SK-N-SH treated with all-trans-retinoic acid at 6 μM for 48 hours (cell line): ENCODE results near the gene MAX.

ENCODE experiments used
- ATAC-seq: fragments of 200-7000 bp; cut with Tn5 transposase; 3 replicates; pipeline ENCODE4 v1.9.1; 2020; ENCODE audit warnings: mild to moderate bottlenecking, moderate library complexity
- ARNTL ChIP-seq: fragments of 450-650 bp; formaldehyde crosslinking; IDR thresholded peaks from 2 replicates; pipeline ENCODE4 v1.5.0; 2020; ENCODE audit warnings: low read depth, mild to moderate bottlenecking, moderate library complexity, borderline replicate concordance
- BACH2 ChIP-seq: fragments of 250-450 bp; sonication (Bioruptor Pico); IDR thresholded peaks from 2 replicates; pipeline ENCODE4 v1.9.0; 2021; ENCODE audit warnings: mild to moderate bottlenecking, borderline replicate concordance
- CSDC2 ChIP-seq: fragments of 250-450 bp; sonication (Bioruptor Pico); IDR thresholded peaks from 2 replicates; pipeline ENCODE4 v1.5.0; 2020; ENCODE audit warnings: mild to moderate bottlenecking, moderate library complexity
- CSRNP3 ChIP-seq: fragments of 250-450 bp; sonication (Bioruptor Pico); IDR thresholded peaks from 2 replicates; pipeline ENCODE4 v1.5.1; 2021; ENCODE audit warnings: mild to moderate bottlenecking, moderate library complexity
- ESRRG ChIP-seq: fragments of 250-450 bp; sonication (Bioruptor Pico); IDR thresholded peaks from 2 replicates; pipeline ENCODE4 v1.6.1; 2021; ENCODE audit warnings: mild to moderate bottlenecking
- GLIS3 ChIP-seq: fragments of 250-450 bp; sonication (Bioruptor Pico); IDR thresholded peaks from 2 replicates; pipeline ENCODE4 v1.5.0; 2020; ENCODE audit warnings: mild to moderate bottlenecking, moderate library complexity
- ISL1 ChIP-seq: fragments of 250-450 bp; sonication (Bioruptor Pico); IDR thresholded peaks from 2 replicates; pipeline ENCODE4 v2.1.2; 2022; ENCODE audit warnings: mild to moderate bottlenecking, moderate library complexity
- OSR1 ChIP-seq: fragments of 250-450 bp; sonication (Bioruptor Pico); IDR thresholded peaks from 2 replicates; pipeline ENCODE4 v1.8.0; 2022; ENCODE audit warnings: moderate library complexity, mild to moderate bottlenecking, inconsistent platforms
- POU6F1 ChIP-seq: fragments of 250-450 bp; sonication (Bioruptor Pico); IDR thresholded peaks from 2 replicates; pipeline ENCODE4 v1.8.0; 2021; ENCODE audit warnings: low read depth, mild to moderate bottlenecking, moderate library complexity, borderline replicate concordance
- PPARA ChIP-seq: fragments of 250-450 bp; sonication (Bioruptor Pico); IDR thresholded peaks from 2 replicates; pipeline ENCODE4 v1.5.0; 2020; ENCODE audit warnings: mild to moderate bottlenecking, borderline replicate concordance
- RARB ChIP-seq: fragments of 250-450 bp; sonication (Bioruptor Pico); IDR thresholded peaks from 2 replicates; pipeline ENCODE4 v1.8.0; 2021; ENCODE audit warnings: mild to moderate bottlenecking, moderate library complexity
- SNAI2 ChIP-seq: fragments of 250-450 bp; sonication (Bioruptor Pico); IDR thresholded peaks from 2 replicates; pipeline ENCODE4 v1.5.0; 2020; ENCODE audit warnings: mild to moderate bottlenecking, moderate library complexity
- TCF4 ChIP-seq: fragments of 250-450 bp; sonication (Bioruptor Pico); IDR thresholded peaks from 2 replicates; pipeline ENCODE4 v1.8.0; 2021; ENCODE audit warnings: mild to moderate bottlenecking, moderate library complexity, borderline replicate concordance
- TOX ChIP-seq: fragments of 250-450 bp; sonication (Bioruptor Pico); IDR thresholded peaks from 2 replicates; pipeline ENCODE4 v1.8.0; 2021; ENCODE audit warnings: mild to moderate bottlenecking, moderate library complexity, borderline replicate concordance
- TSHZ2 ChIP-seq: fragments of 250-450 bp; sonication (Bioruptor Pico); IDR thresholded peaks from 2 replicates; pipeline ENCODE4 v1.5.0; 2020; ENCODE audit warnings: mild to moderate bottlenecking, moderate library complexity
- ZC3H10 ChIP-seq: fragments of 250-450 bp; sonication (Bioruptor Pico); IDR thresholded peaks from 2 replicates; pipeline ENCODE4 v1.5.1; 2021; ENCODE audit warnings: mild to moderate bottlenecking, moderate library complexity
- ZFP3 ChIP-seq: fragments of 250-450 bp; sonication (Bioruptor Pico); IDR thresholded peaks from 2 replicates; pipeline ENCODE4 v1.5.0; 2020; ENCODE audit warnings: mild to moderate bottlenecking, moderate library complexity
- ZNF565 ChIP-seq: fragments of 450-650 bp; formaldehyde crosslinking; conservative IDR thresholded peaks from 2 replicates; pipeline ENCODE4 v1.5.0; 2020; ENCODE audit warnings: low read depth, mild to moderate bottlenecking, moderate library complexity
- ZNF70 ChIP-seq: fragments of 450-650 bp; formaldehyde crosslinking; IDR thresholded peaks from 2 replicates; pipeline ENCODE4 v1.5.0; 2020; ENCODE audit warnings: mild to moderate bottlenecking, moderate library complexity
- ZNF8 ChIP-seq: fragments of 450-650 bp; formaldehyde crosslinking; IDR thresholded peaks from 2 replicates; pipeline ENCODE4 v1.5.0; 2020; ENCODE audit warnings: mild to moderate bottlenecking, moderate library complexity
- TF ChIP-seq, protein P1 (sequence below): fragments of 250-450 bp; sonication (Bioruptor Pico); IDR thresholded peaks from 2 replicates; pipeline ENCODE4 v1.5.1; 2020; ENCODE audit warnings: low read depth, mild to moderate bottlenecking, moderate library complexity

MAX gene

GRCh38 chr14:65035049-65035448 lies 67.3 kb downstream of the MAX start:
- no peak for ATAC-seq
- TF ChIP-seq ISL1 (no peak), GLIS3 (CRISPR knock-in tag) (no peak), ESRRG (CRISPR knock-in tag) (no peak), RARB (CRISPR knock-in tag) (no peak), TSHZ2 (CRISPR knock-in tag) (no peak), PPARA (CRISPR knock-in tag) (no peak), TCF4 (CRISPR knock-in tag) (no peak), ARNTL (no peak), TOX (no peak), ZNF565 (no peak), ZFP3 (CRISPR knock-in tag) (no peak), POU6F1 (CRISPR knock-in tag) (no peak), OSR1 (no peak), ZNF8 (CRISPR knock-in tag) (no peak), CSRNP3 (CRISPR knock-in tag) (no peak), BACH2 (CRISPR knock-in tag) (no peak), CSDC2 (no peak)
- TF ChIP-seq, protein P1, sequence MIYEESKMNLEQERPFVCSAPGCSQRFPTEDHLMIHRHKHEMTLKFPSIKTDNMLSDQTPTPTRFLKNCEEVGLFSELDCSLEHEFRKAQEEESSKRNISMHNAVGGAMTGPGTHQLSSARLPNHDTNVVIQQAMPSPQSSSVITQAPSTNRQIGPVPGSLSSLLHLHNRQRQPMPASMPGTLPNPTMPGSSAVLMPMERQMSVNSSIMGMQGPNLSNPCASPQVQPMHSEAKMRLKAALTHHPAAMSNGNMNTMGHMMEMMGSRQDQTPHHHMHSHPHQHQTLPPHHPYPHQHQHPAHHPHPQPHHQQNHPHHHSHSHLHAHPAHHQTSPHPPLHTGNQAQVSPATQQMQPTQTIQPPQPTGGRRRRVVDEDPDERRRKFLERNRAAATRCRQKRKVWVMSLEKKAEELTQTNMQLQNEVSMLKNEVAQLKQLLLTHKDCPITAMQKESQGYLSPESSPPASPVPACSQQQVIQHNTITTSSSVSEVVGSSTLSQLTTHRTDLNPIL (CRISPR knock-in tag): no peak

- no peak for TF ChIP-seq CSRNP3 (CRISPR knock-in tag)
- no peak for TF ChIP-seq ZNF8 (CRISPR knock-in tag)
- no peak for TF ChIP-seq CSDC2
- no peak for TF ChIP-seq ZC3H10 (CRISPR knock-in tag)
- TF ChIP-seq ZNF70: no peak
- TF ChIP-seq GLIS3 (CRISPR knock-in tag): no peak
- TF ChIP-seq TOX: no peak
- TF ChIP-seq TSHZ2 (CRISPR knock-in tag): no peak
- ATAC-seq: no peak
Measured at GRCh38 chr14:65034021-65034420, 68.3 kb downstream of the MAX start.

DNA sequence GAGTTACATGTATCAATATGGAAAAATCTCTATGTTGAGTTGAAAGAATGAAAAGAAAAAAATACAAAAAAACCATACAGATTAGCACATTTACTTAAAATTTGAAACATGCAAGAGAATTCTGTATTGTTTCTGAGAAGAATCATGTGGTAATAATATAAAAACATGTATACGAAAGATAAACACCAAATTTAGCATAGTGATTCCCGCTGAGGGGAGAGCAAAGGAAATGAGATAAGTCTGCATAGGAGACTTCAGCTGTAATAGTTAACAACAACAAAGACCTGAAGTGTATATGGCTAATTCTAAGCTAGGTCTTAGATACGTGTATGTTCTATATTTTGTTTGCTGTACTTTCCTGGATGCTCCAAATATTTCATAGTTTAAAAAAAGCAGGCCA lies 69.1 kb downstream of the MAX start:
- ATAC-seq: no peak
- TF ChIP-seq BACH2 (CRISPR knock-in tag) (no peak), ZNF565 (no peak), ARNTL (no peak), ZC3H10 (CRISPR knock-in tag) (no peak), SNAI2 (CRISPR knock-in tag) (no peak), ZNF8 (CRISPR knock-in tag) (no peak), PPARA (CRISPR knock-in tag) (no peak)
